Measurements from ENCODE around the gene C5. TPM values are rescaled to one million over a fixed set of nuclear protein-coding genes. Genes with fewer than 3 reads are reported as not detected.

C5 gene
- total RNA-seq, 1 experiment from 2014 or later: 0.57 TPM

GRCh38 chr9:121073038-121073437 is 23.0 kb upstream of the C5 start:
- TF ChIP-seq, protein P1, sequence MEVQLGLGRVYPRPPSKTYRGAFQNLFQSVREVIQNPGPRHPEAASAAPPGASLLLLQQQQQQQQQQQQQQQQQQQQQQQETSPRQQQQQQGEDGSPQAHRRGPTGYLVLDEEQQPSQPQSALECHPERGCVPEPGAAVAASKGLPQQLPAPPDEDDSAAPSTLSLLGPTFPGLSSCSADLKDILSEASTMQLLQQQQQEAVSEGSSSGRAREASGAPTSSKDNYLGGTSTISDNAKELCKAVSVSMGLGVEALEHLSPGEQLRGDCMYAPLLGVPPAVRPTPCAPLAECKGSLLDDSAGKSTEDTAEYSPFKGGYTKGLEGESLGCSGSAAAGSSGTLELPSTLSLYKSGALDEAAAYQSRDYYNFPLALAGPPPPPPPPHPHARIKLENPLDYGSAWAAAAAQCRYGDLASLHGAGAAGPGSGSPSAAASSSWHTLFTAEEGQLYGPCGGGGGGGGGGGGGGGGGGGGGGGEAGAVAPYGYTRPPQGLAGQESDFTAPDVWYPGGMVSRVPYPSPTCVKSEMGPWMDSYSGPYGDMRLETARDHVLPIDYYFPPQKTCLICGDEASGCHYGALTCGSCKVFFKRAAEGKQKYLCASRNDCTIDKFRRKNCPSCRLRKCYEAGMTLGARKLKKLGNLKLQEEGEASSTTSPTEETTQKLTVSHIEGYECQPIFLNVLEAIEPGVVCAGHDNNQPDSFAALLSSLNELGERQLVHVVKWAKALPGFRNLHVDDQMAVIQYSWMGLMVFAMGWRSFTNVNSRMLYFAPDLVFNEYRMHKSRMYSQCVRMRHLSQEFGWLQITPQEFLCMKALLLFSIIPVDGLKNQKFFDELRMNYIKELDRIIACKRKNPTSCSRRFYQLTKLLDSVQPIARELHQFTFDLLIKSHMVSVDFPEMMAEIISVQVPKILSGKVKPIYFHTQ (CRISPR knock-in tag; IDR thresholded peaks at IDR 0.05): no peak
- no peak for TF ChIP-seq ATF2 (CRISPR knock-in tag; IDR thresholded peaks at IDR 0.05; ENCODE audit: borderline replicate concordance, low read depth)
- TF ChIP-seq NR2C2 (CRISPR knock-in tag; IDR thresholded peaks at IDR 0.05): no peak
- TF ChIP-seq GABPB1 (CRISPR knock-in tag; IDR thresholded peaks at IDR 0.05): no peak
- no peak for TF ChIP-seq FOXJ3 (CRISPR knock-in tag; IDR thresholded peaks at IDR 0.05; ENCODE audit: borderline replicate concordance)
- no peak for TF ChIP-seq HMGA2 (CRISPR knock-in tag; IDR thresholded peaks at IDR 0.05)
- TF ChIP-seq MXD4 (CRISPR knock-in tag; IDR thresholded peaks at IDR 0.05; ENCODE audit: borderline replicate concordance): no peak
- peaks cover 23% of the 10 kb centered on the region for H3K4me1 Mint-ChIP-seq
- H3K27me3 Mint-ChIP-seq (ENCODE audit: low read depth): peaks cover 90% of the 10 kb centered on the region
- H3K9me3 Mint-ChIP-seq: peaks cover 5% of the 10 kb centered on the region
- H3K27ac Mint-ChIP-seq: no peak overlapping the region
- DNase-seq (ENCODE audit: low spot score): no peak
- peak overlapping the region; percentile 90; the same call in 1 of the 2 replicates for H3K4me3 Mint-ChIP-seq
- H3K36me3 Mint-ChIP-seq: no peaks in the 10 kb centered on the region
- CTCF ChIA-PET: interaction anchor here (0.6 to 3.2 kb wide), 5 partner anchors 13 to 326 kb away, joined by 3 to 19 read pairs (median 4); no protein-coding TSS in a partner anchor
- no peak for ATAC-seq
- POLR2A ChIA-PET: no interaction called here

DNA sequence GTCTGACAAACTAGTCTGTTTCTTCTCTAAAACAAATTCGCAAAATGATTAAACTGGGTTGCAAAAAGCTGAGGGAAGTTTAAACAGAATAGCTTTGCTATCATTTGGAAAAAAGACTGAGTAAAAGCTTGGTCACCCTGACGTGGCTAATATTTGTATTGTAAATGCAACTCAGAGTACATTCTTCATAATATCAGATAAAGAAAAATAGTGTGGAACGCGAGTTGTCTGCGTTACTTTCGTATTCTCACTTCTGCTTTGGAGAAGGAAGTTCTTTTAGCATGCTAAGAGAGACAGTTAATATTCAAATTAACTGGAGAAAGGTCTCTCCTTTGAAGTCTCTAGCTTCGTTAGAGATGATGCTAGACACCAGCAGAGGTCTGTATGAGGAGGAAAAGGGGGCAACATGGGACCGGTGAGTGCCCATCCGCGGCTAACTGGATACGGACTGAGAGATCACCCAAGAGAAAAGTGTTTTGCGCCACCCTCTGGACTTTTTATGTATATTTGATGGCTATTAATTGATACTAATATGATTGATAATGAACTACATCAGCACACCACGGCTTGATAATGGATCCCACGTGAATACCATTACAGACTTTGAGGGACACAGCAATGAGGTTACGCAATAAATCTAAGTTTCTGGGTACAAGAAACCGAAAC is 21.8 kb upstream of the C5 start:
- Mint-ChIP-seq H3K27me3 (ENCODE audit: low read depth) (peaks cover 93% of the 10 kb centered on the region), H3K36me3 (no peaks in the 10 kb centered on the region), H3K9me3 (peaks cover 10% of the 10 kb centered on the region), H3K27ac (no peak overlapping the region), H3K4me3 (no peak overlapping the region), H3K4me1 (peaks cover 23% of the 10 kb centered on the region)
- ATAC-seq (no peak), DNase-seq (ENCODE audit: low spot score) (no peak)
- ChIA-PET POLR2A (no interaction called here), CTCF (interaction anchor here (1.3 to 3.2 kb wide), 3 partner anchors 12 to 328 kb away, joined by 4 to 19 read pairs (median 4); no protein-coding TSS in a partner anchor)
- no peak for TF ChIP-seq OVOL2 (CRISPR knock-in tag; IDR thresholded peaks at IDR 0.05; ENCODE audit: borderline replicate concordance)
- no peak for TF ChIP-seq ATF6 (CRISPR knock-in tag; IDR thresholded peaks at IDR 0.05)
- no peak for TF ChIP-seq MAX (CRISPR knock-in tag; IDR thresholded peaks at IDR 0.05)
- no peak for TF ChIP-seq NR3C1 (CRISPR knock-in tag; conservative IDR thresholded peaks at IDR 0.05; ENCODE audit: low read depth)
- no peak for TF ChIP-seq HMGA2 (CRISPR knock-in tag; IDR thresholded peaks at IDR 0.05)
- TF ChIP-seq PRRX2 (CRISPR knock-in tag; IDR thresholded peaks at IDR 0.05): no peak
- no peak for TF ChIP-seq ZBTB21 (CRISPR knock-in tag; IDR thresholded peaks at IDR 0.05; ENCODE audit: borderline replicate concordance)
- TF ChIP-seq ZNF121 (CRISPR knock-in tag; IDR thresholded peaks at IDR 0.05): no peak
- TF ChIP-seq, protein P2, sequence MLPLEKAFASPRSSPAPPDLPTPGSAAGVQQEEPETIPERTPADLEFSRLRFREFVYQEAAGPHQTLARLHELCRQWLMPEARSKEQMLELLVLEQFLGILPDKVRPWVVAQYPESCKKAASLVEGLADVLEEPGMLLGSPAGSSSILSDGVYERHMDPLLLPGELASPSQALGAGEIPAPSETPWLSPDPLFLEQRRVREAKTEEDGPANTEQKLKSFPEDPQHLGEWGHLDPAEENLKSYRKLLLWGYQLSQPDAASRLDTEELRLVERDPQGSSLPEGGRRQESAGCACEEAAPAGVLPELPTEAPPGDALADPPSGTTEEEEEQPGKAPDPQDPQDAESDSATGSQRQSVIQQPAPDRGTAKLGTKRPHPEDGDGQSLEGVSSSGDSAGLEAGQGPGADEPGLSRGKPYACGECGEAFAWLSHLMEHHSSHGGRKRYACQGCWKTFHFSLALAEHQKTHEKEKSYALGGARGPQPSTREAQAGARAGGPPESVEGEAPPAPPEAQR (CRISPR knock-in tag; IDR thresholded peaks at IDR 0.05): no peak
- TF ChIP-seq PRDM15 (CRISPR knock-in tag; IDR thresholded peaks at IDR 0.05): no peak
- TF ChIP-seq ZMAT4 (CRISPR knock-in tag; IDR thresholded peaks at IDR 0.05): no peak
- TF ChIP-seq, protein P3, sequence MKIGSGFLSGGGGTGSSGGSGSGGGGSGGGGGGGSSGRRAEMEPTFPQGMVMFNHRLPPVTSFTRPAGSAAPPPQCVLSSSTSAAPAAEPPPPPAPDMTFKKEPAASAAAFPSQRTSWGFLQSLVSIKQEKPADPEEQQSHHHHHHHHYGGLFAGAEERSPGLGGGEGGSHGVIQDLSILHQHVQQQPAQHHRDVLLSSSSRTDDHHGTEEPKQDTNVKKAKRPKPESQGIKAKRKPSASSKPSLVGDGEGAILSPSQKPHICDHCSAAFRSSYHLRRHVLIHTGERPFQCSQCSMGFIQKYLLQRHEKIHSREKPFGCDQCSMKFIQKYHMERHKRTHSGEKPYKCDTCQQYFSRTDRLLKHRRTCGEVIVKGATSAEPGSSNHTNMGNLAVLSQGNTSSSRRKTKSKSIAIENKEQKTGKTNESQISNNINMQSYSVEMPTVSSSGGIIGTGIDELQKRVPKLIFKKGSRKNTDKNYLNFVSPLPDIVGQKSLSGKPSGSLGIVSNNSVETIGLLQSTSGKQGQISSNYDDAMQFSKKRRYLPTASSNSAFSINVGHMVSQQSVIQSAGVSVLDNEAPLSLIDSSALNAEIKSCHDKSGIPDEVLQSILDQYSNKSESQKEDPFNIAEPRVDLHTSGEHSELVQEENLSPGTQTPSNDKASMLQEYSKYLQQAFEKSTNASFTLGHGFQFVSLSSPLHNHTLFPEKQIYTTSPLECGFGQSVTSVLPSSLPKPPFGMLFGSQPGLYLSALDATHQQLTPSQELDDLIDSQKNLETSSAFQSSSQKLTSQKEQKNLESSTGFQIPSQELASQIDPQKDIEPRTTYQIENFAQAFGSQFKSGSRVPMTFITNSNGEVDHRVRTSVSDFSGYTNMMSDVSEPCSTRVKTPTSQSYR (CRISPR knock-in tag; IDR thresholded peaks at IDR 0.05): no peak
- TF ChIP-seq SOX15 (CRISPR knock-in tag; IDR thresholded peaks at IDR 0.05): no peak

All from WTC11 (cell line).